ENCODE measurements around the gene L3HYPDH. TPM values are rescaled to one million over a fixed set of nuclear protein-coding genes. Genes with fewer than 3 reads are reported as not detected.
"Not testable (repeated sequence)": the region's sequence is repeated elsewhere in the genome, so short reads cannot be mapped to it uniquely, and the experiment has no call there.

L3HYPDH gene
- polyA plus RNA-seq, 1 donor from 2014 or later: 14.9 TPM

- Histone ChIP-seq H3K79me2 (replicated peaks; ENCODE audit: insufficient read depth, low read length) (no peaks in the 10 kb centered on the region), H3K9me2 (ENCODE audit: insufficient read depth, low read length) (no peaks in the 10 kb centered on the region), H3K9me3 (ENCODE audit: low read length) (no peaks in the 10 kb centered on the region), H3K27ac (ENCODE audit: low read length) (no peak overlapping the region), H3K27me3 (ENCODE audit: insufficient read depth, low read depth, low read length) (no peaks in the 10 kb centered on the region), H2AFZ (ENCODE audit: low read depth, low read length) (no peak overlapping the region), H3K4me2 (ENCODE audit: low read length) (no peak overlapping the region), H3K4me3 (ENCODE audit: low read length) (no peak overlapping the region), H3F3A (ENCODE audit: insufficient read depth, low read length, poor library complexity, severe bottlenecking) (no peaks in the 10 kb centered on the region), H4K20me1 (ENCODE audit: insufficient read depth) (no peaks in the 10 kb centered on the region), H3K9ac (ENCODE audit: low read length) (no peak overlapping the region), H3K36me3 (ENCODE audit: insufficient read depth, low read length) (no peaks in the 10 kb centered on the region)
- no peak for TF ChIP-seq RAD21 (conservative IDR thresholded peaks at IDR 0.05)
- TF ChIP-seq MXI1 (conservative IDR thresholded peaks at IDR 0.05; ENCODE audit: poor library complexity, severe bottlenecking): no peak
- TF ChIP-seq, protein P1, sequence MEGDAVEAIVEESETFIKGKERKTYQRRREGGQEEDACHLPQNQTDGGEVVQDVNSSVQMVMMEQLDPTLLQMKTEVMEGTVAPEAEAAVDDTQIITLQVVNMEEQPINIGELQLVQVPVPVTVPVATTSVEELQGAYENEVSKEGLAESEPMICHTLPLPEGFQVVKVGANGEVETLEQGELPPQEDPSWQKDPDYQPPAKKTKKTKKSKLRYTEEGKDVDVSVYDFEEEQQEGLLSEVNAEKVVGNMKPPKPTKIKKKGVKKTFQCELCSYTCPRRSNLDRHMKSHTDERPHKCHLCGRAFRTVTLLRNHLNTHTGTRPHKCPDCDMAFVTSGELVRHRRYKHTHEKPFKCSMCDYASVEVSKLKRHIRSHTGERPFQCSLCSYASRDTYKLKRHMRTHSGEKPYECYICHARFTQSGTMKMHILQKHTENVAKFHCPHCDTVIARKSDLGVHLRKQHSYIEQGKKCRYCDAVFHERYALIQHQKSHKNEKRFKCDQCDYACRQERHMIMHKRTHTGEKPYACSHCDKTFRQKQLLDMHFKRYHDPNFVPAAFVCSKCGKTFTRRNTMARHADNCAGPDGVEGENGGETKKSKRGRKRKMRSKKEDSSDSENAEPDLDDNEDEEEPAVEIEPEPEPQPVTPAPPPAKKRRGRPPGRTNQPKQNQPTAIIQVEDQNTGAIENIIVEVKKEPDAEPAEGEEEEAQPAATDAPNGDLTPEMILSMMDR (IDR thresholded peaks at IDR 0.05; ENCODE audit: poor library complexity, severe bottlenecking): no peak
- TF ChIP-seq, protein P2, sequence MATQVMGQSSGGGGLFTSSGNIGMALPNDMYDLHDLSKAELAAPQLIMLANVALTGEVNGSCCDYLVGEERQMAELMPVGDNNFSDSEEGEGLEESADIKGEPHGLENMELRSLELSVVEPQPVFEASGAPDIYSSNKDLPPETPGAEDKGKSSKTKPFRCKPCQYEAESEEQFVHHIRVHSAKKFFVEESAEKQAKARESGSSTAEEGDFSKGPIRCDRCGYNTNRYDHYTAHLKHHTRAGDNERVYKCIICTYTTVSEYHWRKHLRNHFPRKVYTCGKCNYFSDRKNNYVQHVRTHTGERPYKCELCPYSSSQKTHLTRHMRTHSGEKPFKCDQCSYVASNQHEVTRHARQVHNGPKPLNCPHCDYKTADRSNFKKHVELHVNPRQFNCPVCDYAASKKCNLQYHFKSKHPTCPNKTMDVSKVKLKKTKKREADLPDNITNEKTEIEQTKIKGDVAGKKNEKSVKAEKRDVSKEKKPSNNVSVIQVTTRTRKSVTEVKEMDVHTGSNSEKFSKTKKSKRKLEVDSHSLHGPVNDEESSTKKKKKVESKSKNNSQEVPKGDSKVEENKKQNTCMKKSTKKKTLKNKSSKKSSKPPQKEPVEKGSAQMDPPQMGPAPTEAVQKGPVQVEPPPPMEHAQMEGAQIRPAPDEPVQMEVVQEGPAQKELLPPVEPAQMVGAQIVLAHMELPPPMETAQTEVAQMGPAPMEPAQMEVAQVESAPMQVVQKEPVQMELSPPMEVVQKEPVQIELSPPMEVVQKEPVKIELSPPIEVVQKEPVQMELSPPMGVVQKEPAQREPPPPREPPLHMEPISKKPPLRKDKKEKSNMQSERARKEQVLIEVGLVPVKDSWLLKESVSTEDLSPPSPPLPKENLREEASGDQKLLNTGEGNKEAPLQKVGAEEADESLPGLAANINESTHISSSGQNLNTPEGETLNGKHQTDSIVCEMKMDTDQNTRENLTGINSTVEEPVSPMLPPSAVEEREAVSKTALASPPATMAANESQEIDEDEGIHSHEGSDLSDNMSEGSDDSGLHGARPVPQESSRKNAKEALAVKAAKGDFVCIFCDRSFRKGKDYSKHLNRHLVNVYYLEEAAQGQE (IDR thresholded peaks at IDR 0.05; ENCODE audit: borderline replicate concordance): no peak
- no peak for TF ChIP-seq SMC3 (conservative IDR thresholded peaks at IDR 0.05; ENCODE audit: poor library complexity)
- TF ChIP-seq EZH2 (IDR thresholded peaks at IDR 0.05; ENCODE audit: borderline replicate concordance, insufficient read depth, low read length, poor library complexity, severe bottlenecking): no peak
- TF ChIP-seq EP300 (conservative IDR thresholded peaks at IDR 0.05; ENCODE audit: poor library complexity, severe bottlenecking): no peak
- TF ChIP-seq TAF1 (IDR thresholded peaks at IDR 0.05; ENCODE audit: low read depth): no peak
- TF ChIP-seq POLR2AphosphoS5 (IDR thresholded peaks at IDR 0.05): no peak
Observed at GRCh38 chr14:59451849-59452248, 32.4 kb downstream of the L3HYPDH start.

DNA sequence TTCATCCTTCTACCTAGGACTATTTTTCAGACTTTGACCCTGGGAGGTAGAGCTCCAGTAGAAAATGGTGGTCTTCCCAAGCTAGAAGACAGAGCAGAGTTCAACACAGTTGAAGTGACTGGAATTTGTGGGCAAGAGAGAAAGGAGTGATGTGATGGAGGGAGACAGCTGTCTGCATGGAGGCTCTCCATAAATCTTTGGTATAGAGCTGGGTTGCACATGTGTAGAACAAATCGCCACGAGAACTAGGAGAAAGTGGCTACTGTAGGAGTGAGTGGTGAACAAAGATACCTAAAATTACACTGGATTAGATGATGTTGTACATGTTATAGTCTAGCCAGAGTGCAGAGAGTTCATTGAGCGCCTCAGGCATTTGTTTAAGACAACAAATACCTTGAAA, 33.5 kb downstream of the L3HYPDH start:
- Histone ChIP-seq H3K9ac (ENCODE audit: low read length) (no peak overlapping the region), H3K9me2 (ENCODE audit: insufficient read depth, low read length) (no peaks in the 10 kb centered on the region), H2AFZ (ENCODE audit: low read depth, low read length) (no peak overlapping the region), H3K79me2 (replicated peaks; ENCODE audit: insufficient read depth, low read length) (no peaks in the 10 kb centered on the region), H3K4me2 (ENCODE audit: low read length) (no peak overlapping the region), H3K4me3 (ENCODE audit: low read length) (no peak overlapping the region), H3K9me3 (ENCODE audit: low read length) (no peaks in the 10 kb centered on the region), H3K27ac (ENCODE audit: low read length) (no peak overlapping the region), H3K27me3 (ENCODE audit: insufficient read depth, low read depth, low read length) (no peaks in the 10 kb centered on the region), H3K36me3 (ENCODE audit: insufficient read depth, low read length) (no peaks in the 10 kb centered on the region), H4K20me1 (ENCODE audit: insufficient read depth) (no peaks in the 10 kb centered on the region), H3F3A (ENCODE audit: insufficient read depth, low read length, poor library complexity, severe bottlenecking) (no peaks in the 10 kb centered on the region)
- TF ChIP-seq RAD21 (conservative IDR thresholded peaks at IDR 0.05) (no peak), EZH2 (IDR thresholded peaks at IDR 0.05; ENCODE audit: borderline replicate concordance, insufficient read depth, low read length, poor library complexity, severe bottlenecking) (no peak), POLR2AphosphoS5 (IDR thresholded peaks at IDR 0.05) (no peak)
- TF ChIP-seq, protein P2 (IDR thresholded peaks at IDR 0.05; ENCODE audit: borderline replicate concordance): no peak
- TF ChIP-seq, protein P1 (IDR thresholded peaks at IDR 0.05; ENCODE audit: poor library complexity, severe bottlenecking): no peak

DNA sequence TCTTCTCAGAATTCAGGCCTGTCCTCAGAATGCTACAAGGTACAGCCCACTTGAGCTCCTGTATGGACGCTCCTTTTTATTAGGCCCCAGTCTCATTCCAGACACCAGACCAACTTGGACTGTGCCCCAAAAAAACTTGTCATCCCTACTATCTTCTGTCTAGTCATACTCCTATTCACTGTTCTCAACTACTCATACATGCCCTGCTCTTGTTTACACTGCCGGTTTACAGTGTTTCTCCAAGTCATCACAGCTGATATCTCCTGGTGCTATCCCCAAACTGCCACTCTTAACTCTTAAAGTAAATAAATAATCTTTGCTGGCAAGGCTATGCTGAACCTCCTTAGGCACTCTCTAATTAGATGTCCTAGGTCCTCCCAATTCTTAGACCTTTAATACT, 35.5 kb downstream of the L3HYPDH start:
- H4K20me1 ChIP-seq (ENCODE audit: insufficient read depth); H3K9me2 ChIP-seq (ENCODE audit: insufficient read depth, low read length); H3K4me2 ChIP-seq (ENCODE audit: low read length); H3K27me3 ChIP-seq (ENCODE audit: insufficient read depth, low read depth, low read length); H3K9me3 ChIP-seq (ENCODE audit: low read length); H2AFZ ChIP-seq (ENCODE audit: low read depth, low read length); H3K9ac ChIP-seq (ENCODE audit: low read length); H3K79me2 ChIP-seq (replicated peaks; ENCODE audit: insufficient read depth, low read length); H3K27ac ChIP-seq (ENCODE audit: low read length); H3F3A ChIP-seq (ENCODE audit: insufficient read depth, low read length, poor library complexity, severe bottlenecking); H3K36me3 ChIP-seq (ENCODE audit: insufficient read depth, low read length); H3K4me3 ChIP-seq (ENCODE audit: low read length): not testable (repeated sequence)
